NCI-H82 treated with DMSO at 0.1 percent for 48 hours (cell line): ENCODE measurements around the gene FBXL15.

ENCODE experiments used
- DNase-seq: peaks from one replicate; lab custom pipeline; 2025; ENCODE audit not compliant: unreplicated experiment; lab: John Stamatoyannopoulos, UW

The FBXL15 gene, protein sequence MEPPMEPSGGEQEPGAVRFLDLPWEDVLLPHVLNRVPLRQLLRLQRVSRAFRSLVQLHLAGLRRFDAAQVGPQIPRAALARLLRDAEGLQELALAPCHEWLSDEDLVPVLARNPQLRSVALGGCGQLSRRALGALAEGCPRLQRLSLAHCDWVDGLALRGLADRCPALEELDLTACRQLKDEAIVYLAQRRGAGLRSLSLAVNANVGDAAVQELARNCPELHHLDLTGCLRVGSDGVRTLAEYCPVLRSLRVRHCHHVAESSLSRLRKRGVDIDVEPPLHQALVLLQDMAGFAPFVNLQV

DNA sequence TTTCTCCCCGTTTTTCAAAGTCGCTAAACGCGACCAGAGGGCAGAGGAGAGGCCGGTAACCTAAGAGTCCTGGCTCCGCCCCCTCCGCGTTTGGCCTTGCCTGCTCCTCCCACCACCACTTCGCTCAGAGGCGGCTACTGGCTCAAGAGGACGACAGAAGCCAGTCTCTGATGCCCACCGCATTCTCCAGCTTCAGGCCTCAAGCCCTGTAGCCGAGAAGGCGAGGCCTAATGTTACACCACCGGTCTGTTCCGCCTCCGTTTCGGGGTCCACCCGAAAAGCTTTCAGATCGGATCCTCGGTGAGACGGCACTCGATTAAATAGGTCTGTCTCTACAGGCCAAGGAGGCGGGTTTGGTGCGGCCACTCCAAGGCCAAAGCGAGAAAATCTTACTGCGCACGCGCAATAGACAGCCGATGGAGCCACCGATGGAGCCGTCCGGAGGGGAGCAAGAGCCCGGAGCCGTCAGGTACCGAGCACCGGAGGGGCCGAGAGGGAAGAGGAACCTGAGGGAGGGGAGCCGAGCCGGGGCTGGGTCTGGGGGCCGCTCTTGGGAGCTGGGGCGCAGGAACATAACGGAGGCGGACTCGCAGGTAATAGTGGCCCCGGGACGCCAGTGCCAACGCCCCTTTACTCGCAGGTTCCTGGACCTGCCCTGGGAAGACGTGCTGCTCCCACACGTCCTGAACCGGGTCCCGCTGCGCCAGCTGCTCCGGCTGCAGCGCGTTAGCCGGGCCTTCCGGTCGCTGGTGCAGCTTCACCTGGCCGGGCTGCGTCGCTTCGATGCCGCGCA is at the start of gene FBXL15:
Gene FBXL15, plus strand, starts transcription at position 123 of the 793 bp plus-strand sequence. Its CDS starts 294 bp downstream, at position 417.
- peak; percentile 82 for DNase-seq

DNA sequence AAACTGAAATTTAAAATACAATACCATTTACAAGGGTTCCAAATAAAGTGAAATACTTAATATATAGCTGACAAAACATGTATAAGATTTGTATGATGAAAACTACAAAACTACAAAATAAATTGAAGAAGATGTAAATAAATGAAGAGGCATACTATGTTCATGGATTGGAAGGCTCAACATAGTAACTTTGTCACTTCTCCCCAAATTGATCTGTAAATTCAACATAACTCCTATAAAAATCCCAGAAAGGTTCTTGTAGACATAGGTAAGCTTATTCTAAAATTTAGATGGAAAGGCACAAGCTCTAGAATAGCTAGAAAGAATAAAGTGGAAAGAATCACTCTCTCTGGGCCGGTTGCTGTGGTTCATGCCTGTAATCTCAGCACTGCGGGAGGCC is 49.3 kb upstream of the FBXL15 start:
- no peak for DNase-seq

DNA sequence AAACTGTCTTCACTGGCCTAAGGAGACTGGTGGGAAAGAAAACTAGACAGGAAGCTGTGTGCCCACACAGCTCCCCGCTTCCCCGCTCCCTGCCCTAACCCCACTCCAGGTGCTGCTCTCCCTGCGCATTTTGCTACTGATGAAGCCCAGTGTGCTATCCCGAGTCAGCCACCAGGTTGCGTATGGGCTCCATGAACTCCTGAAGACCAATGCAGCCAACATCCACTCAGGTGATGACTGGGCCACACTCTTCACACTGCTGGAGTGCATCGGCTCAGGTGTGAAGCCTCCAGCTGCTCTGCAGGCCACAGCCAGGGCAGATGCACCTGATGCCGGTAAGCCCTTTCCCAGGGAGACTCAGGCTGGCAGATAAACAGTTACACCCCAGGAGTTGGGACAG is 45.4 kb upstream of the FBXL15 start:
- no peak for DNase-seq

DNA sequence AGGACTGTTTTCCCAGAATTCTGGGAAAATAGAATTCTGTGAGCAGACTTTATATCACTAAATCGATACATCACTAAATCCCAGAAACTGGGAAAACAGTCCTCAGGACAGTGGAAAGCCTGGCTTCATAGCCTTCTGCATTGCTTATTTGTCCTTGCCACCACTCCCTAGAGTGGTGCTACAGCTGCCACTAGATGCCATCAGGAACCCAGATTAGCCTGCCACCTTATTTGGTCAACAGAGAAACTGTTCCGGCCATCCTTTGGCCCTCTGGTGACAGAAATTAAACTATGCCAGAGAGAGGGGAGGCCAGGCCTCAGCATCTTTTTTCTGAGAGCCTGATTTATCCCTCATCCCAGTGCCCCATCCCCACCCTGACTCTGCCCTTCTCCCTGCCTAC is 44.8 kb upstream of the FBXL15 start:
- DNase-seq, result no peak

DNA sequence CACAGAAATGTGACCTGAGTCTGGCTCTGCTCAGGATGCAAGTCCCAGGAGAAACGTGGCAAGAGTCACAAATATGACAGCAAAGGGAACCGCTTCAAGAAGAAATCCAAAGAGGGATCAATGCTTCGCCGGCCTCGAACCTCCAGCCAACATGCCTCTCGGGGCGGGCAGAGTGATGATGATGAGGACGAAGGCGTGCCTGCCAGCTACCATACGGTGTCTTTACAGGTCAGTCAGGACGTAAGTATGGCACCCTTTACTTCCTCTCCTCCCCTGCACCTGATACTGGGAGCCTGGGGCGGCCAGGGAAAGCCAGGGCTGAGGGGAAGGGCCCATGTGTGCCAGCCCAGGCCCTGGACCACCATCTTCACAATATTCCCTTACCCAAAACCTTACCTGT is 43.7 kb upstream of the FBXL15 start:
- no peak for DNase-seq

DNA sequence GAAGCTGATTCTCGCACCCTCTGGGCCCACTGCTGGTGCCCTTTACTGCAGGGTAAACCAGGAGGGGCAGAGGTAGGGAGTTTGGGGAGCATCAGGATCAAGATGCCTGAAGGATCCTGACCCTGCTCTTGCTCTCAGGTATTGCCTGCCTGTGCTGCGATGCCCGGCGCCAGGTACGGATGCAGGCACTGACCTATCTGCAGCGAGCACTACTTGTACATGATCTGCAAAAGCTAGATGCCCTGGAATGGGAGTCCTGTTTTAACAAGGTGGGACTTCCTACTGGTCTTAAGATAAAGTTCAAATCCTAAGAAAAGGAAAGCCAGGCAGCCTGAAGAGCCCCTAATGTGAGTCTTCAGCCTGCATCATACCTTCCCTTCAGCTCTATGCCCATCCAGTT is 41.3 kb upstream of the FBXL15 start:
- no peak for DNase-seq

DNA sequence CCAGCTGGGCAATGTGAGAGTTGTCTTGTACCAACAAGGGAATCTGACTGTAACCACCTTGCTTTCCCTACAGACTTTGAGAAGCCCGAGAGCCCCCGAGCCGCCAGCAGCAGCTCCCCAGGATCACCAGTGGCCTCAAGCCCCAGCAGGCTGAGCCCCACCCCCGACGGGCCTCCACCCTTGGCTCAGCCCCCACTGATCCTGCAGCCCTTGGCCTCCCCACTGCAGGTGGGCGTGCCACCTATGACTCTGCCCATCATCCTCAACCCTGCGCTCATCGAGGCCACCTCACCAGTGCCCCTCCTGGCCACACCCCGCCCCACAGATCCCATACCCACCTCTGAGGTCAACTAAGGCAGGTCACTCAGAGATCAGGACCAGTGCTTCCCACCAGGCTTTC is 38.7 kb upstream of the FBXL15 start:
- no peak for DNase-seq

DNA sequence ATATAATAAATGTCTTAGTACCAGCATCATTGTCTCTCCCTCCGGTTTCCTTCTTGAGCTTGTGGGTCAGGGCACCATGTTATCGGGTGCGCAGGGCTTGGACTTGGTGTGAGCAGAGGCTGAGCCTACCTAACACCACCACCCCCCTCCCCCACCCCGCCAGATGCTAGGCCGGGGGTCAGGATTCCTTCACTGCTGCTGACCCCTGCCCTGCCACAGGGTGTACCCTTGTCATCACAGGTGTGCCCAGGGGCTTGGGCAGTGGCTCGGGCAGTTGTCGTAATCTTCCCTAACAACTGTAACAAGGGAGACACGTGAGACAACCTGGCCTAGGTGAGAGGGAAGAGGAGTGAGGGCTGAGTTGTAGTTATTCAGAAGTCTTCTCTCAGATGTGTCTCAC is 37.8 kb upstream of the FBXL15 start:
- no peak for DNase-seq

DNA sequence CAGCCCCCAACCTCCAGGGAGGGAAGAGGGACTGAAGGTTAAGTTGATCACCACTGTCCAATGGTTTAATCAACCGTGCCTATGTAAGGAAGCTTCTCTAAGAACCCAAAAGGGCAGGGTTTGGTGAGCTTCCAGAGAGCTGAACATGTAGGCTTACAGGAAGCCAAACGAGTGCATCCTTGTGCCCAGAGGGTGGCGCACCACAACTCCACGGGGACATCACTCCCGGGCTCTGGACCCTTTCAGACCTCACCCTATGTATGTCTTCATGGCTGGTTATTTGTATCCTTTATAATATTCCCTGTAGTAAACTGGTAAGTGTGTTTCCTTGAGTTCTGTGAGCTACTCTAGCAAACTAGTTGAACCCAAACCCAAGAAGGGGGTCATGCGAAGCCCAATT is 36.6 kb upstream of the FBXL15 start:
- no peak for DNase-seq

DNA sequence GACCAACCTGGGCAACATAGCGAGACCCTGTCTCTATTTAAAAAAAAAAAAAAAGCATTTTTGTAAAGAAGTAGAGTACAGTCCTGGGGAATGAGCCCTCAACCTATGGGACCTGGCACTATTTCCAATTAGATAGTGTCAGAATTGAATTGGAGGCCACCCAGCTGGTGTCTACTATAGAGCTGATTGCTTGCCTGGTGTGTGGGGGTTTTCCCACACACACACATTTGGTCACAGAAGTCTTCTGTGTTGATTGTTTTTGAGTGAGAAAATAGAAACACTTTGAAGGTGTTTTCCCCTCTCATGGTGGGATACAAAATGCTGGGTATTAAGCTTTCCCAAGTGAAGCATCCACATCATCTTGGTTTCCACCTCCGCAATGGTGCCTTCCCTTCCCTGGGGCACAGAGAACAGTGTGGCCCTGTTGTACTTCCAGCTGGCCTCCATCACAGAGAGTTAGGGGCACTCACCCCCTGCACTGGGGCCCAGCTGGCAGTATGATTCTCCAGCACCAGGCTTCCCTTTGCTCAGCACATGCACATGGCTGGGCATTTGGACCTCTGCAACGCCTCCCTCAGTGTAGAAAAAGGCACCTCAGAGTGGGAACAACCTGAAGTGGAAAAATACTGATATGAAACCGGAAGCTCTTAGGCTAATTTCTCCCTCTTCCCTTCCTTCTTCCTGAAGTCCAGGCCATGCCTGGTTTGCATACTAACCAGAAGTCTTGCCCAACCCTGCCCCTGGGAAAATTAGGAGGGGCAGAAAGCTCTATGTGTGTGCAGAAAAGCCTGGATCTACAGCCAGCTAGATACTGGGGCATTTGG is 35.8 kb upstream of the FBXL15 start:
- no peak for DNase-seq

DNA sequence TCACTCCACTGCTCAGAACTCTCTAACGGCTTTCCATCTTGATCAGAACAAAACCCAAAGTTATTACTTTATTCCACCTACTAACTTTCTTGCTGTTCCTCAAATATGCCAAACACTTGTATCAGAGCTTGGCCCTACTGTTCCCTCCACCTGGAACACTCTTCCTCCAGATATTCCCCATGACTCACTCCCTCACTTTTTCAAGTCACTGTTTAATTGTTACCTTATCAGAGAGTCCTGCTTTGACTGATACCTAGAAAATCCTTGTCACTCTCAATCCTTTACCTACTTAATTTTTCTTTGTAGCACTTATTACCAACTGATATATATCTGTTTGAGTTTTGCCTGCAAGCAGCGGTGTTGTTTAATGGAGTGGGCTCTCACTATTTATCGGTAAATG is 30.7 kb upstream of the FBXL15 start:
- no peak for DNase-seq

DNA sequence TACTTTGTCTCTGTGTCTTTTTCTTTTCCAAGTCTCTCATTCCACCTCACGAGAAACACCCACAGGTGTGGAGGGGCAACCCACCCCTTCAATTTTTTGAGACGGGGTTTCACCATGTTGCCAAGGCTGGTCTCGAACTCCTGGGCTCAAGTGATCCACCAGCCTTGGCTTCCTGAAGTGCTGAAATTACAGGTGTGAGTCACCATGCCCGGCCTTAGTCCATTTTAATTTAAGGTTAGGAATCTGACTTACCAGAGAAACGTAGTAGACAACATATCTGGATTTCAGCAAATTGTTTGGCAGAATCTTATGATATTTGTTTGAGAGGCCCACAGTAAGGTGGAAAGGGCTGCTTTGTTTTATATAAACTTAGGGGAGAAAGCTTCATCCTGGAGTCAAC is 28.3 kb upstream of the FBXL15 start:
- DNase-seq, result no peak

DNA sequence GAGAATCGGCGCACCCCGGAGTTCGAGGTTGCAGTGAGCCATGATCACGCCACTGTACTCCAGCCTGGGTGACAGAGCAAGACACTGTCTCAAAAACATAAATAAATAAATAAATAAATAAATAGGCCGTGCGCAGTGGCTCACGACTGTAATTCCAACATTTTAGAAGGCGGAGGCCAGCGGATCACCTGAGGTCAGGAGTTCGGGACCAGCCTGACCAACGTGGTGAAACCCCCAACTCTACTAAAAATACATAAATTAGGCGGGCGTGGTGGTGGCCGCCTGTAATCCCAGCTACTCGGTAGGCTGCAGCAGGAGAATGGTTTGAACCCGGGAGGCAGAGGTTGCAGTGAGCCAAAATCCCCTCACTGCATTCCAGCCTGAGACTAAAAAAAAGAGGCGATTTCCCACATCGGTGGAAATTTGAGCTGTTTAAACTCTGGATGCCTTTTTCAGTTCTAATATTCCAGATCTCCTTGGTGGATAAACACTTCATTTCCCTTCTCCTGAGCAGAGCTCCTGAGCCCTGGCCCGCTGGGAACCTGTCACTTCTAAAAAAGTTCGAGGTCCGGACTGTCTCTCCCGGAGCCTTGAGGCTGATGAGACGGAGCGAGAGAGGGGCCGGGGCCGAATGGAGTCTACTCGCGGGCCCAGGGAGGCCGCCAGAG is 27.1 kb upstream of the FBXL15 start:
- peak; percentile 56 for DNase-seq

DNA sequence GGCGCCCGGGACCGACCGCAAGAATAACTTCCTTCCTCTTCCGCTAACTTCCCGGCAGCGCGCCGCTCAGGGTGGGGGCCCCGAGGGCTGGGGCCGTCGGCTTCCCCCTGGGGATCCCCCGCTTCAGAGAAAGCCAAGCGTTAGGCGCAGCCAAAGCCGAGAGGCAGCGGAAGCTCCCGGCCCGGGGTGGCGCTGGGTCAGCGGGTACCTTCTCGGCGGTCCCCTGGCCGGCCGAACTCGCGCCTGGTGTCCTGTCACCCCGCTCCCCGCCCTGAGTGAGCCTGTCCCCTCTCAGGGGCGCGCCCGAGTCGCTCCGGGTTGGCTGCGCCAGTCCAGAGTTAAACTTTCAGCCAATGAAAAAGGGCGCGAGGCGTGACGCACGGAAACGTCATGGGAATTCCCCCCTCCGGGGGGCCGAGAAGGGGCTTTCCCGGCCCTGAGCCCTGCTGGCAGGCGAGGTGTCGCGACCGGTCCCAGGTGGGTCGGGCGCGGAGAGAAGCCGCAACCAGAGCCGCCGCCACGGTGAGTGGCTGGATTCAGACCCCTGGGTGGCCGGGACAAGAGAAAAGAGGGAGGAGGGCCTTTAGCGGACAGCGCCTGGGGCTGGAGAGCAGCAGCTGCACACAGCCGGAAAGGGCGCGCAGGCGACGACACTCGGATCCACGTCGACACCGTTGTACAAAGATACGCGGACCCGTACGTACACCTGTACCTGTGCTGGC is 26.4 kb upstream of the FBXL15 start:
- DNase-seq, result peak; percentile 35

DNA sequence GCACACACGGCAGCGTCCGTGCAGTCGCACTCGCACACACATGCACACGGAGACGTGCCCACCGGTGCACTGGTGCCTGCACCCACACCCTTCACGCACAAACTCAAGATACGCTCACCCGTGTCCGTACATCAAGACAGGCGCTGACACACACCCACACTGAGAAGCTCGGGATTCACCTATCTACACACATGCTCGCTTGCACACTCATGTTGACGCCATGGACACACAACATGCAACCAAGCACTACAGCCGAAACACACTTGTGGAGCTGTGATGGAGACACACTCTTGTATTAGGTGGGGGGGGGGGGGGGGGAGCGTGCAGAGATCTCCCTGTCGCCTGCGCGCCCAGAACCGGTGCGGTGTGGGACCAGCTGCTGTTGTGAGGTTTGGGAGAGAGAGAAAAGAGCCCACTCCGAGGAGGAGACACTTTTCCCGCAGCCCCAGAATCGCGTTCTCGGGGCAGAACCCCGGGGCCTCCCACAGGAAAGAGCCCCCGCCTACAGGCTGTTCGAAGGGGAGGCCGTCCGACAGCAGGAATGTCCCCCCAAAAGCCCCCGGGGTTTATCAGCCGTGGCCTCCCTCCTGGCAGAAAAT is 25.7 kb upstream of the FBXL15 start:
- no peak for DNase-seq

DNA sequence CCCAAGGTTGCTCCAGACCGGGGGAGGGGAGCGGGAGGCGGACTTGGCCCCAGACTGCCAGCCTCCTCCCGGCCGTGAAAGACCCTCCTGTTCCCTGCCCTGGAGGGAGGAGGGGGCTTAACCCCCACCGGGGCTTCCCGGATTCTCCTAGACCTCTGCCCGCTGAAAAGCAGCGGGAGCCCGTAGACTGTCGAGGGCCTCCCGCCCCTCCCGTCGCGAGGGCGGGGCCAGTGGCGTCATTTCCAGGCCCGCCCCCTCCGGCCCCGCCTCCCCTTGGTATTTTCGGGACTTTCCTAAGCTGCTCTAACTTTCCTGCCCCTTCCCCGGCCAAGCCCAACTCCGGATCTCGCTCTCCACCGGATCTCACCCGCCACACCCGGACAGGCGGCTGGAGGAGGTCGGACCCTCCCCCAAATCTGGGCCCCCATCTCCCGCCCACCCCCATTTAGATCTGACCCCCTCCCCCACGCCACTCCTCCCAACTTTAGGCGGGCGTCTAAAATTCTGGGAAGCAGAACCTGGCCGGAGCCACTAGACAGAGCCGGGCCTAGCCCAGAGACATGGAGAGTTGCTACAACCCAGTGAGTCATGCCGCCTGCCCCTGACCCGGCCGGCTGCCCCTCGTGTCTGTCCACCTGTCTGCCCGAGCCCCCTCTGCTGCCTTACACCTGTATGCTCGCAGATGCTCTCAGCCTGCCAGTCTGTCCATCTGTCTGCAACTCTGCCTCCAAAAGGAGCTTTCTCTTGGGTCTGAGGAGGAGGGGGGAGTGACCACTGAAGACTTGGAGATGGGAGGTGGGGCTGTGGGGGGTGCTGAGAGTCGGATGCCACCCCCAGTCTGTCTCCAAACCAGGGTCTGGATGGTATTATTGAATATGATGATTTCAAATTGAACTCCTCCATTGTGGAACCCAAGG is 25.0 kb upstream of the FBXL15 start, which contains the start of gene NFKB2:
Gene NFKB2, plus strand, starts transcription at position 306 of the 917 bp plus-strand sequence. Its CDS starts 255 bp downstream, at position 561.
- DNase-seq, result peak; percentile 44

DNA sequence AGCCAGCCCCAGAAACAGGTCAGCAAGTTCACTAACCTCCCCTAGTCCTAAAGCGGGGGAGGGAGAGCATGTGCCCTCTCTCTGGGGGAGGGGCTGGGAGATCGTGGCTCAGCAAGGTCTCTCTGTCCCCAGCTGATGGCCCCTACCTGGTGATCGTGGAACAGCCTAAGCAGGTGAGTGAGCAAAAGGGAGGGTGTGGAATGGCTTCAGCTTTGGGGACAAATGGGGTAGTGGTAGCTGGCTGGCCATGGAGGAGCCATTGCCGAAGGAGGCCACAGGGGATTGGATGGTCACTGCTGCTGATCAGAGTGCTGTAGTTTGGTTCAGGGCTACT is 24.4 kb upstream of the FBXL15 start:
- no peak for DNase-seq

DNA sequence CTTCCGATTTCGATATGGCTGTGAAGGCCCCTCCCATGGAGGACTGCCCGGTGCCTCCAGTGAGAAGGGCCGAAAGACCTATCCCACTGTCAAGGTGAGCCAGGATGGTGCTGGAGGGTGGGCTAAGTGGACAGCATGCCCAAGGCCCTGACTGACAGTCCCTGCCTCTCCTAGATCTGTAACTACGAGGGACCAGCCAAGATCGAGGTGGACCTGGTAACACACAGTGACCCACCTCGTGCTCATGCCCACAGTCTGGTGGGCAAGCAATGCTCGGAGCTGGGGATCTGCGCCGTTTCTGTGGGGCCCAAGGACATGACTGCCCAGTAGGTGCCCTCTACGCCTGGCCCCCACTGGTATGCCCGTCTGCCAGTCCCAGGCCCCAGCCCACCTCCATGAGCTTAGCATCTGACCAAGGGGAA is 23.9 kb upstream of the FBXL15 start:
- DNase-seq, result no peak
